Stimulated activated CD4-positive, alpha-beta T cell treated with anti-CD3 and anti-CD28 coated beads, Interleukin-4, amount 100 ng/mL, for 4 hours (primary cell): ENCODE results near the gene ADARB2.
"Not testable (repeated sequence)": the region's sequence is repeated elsewhere in the genome, so short reads cannot be mapped to it uniquely, and the experiment has no call there.

Experiments used
- DNase-seq, 2 experiments: peaks; one replicate each; pipeline ENCODE4 v3.0.0-alpha.2; 2020

ADARB2 gene

GRCh38 chr10:1270490-1270889 is 466.8 kb downstream of the ADARB2 start:
- DNase-seq = no peak

- no peak for DNase-seq
These were observed 468.5 kb downstream of the ADARB2 start for GRCh38 chr10:1268831-1269230.

GRCh38 chr10:1267568-1267967 is 469.8 kb downstream of the ADARB2 start:
- DNase-seq = no peak

- no peak for DNase-seq
These were observed 470.2 kb downstream of the ADARB2 start for GRCh38 chr10:1267148-1267547.

GRCh38 chr10:1266033-1266802 is 471.1 kb downstream of the ADARB2 start:
- DNase-seq = no peak

GRCh38 chr10:1264001-1264400 is 473.3 kb downstream of the ADARB2 start:
- no peak for DNase-seq

GRCh38 chr10:1257274-1257673 is 480.1 kb downstream of the ADARB2 start:
- DNase-seq = no peak

- DNase-seq = no peak
These were observed 480.9 kb downstream of the ADARB2 start for GRCh38 chr10:1256432-1256725.

- DNase-seq = no peak
These were observed 481.5 kb downstream of the ADARB2 start for GRCh38 chr10:1255600-1256431.

- DNase-seq = no peak
These were observed 482.2 kb downstream of the ADARB2 start for GRCh38 chr10:1255118-1255517.

GRCh38 chr10:1253523-1254353 is 483.6 kb downstream of the ADARB2 start:
- DNase-seq = no peak

- no peak for DNase-seq
These were observed 485.6 kb downstream of the ADARB2 start for GRCh38 chr10:1251769-1252168.

- DNase-seq = no peak
These were observed 488.0 kb downstream of the ADARB2 start for GRCh38 chr10:1249142-1249920.

GRCh38 chr10:1248262-1248630 is 489.1 kb downstream of the ADARB2 start:
- not testable (repeated sequence) for DNase-seq

GRCh38 chr10:1247598-1248261 is 489.6 kb downstream of the ADARB2 start:
- no peak for DNase-seq

- no peak for DNase-seq
These were observed 492.8 kb downstream of the ADARB2 start for GRCh38 chr10:1244493-1244892.

- DNase-seq = no peak
These were observed 493.7 kb downstream of the ADARB2 start for GRCh38 chr10:1243486-1244234.

GRCh38 chr10:1242975-1243374 is 494.4 kb downstream of the ADARB2 start:
- DNase-seq = no peak

- no peak for DNase-seq
These were observed 495.1 kb downstream of the ADARB2 start for GRCh38 chr10:1241973-1242935.

GRCh38 chr10:1241322-1241890 is 495.9 kb downstream of the ADARB2 start:
- no peak for DNase-seq
